ENCODE results near the gene MAML3.

Gene MAML3

DNA sequence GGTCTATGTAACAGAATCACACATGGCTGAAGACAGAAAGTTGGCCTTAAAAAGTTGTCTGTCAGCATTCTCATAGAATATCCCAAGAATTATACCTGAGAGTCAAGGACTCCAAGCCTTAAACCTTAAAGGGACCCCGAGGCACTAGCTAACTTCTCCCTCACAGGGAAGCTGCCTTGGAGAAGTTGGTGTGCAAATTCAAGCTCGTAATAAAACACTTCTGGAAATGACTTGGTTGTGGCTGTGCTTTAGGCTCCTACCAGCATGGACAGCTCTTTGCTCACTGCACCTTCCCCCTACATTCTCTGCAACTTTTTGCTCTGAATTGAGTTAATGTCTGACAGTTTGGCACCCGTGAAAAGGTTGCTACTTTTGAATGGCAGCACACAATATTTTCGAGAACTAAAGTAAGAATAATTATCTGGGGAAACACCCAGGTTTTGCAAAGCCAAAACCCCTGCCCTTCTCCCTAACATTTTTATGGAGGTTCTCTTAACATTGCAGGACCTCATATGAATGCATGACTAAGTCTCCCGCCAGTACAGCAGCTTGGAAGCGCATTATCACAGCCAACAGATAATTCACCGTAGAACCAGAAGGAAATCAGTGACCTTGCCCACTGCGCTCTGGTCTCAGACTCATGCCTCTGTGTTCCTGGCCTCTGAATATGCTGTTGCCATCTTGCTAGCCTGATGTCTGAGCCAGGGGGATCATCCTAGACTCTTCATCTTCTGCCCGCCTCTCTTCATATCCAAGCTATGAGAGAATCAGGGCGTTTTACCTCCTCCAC lies 397.4 kb downstream of the MAML3 start:
- TF ChIP-seq BHLHE40 (IDR thresholded peaks at IDR 0.05; ENCODE audit: borderline replicate concordance), result no peak
- TF ChIP-seq L3MBTL2 (conservative IDR thresholded peaks at IDR 0.05), result no peak
- no peak for TF ChIP-seq FOXK2 (IDR thresholded peaks at IDR 0.05)
- TF ChIP-seq FOXA1 (IDR thresholded peaks at IDR 0.05), result no peak
- no peak for TF ChIP-seq ELF4 (IDR thresholded peaks at IDR 0.05)
- no peak for TF ChIP-seq SP1 (IDR thresholded peaks at IDR 0.05)
- TF ChIP-seq TARDBP (IDR thresholded peaks at IDR 0.05), result no peak
- no peak for TF ChIP-seq NFRKB (IDR thresholded peaks at IDR 0.05)
- no peak for TF ChIP-seq ARNT (IDR thresholded peaks at IDR 0.05)
- TF ChIP-seq PKNOX1 (IDR thresholded peaks at IDR 0.05), result no peak
- TF ChIP-seq HDGF (IDR thresholded peaks at IDR 0.05; ENCODE audit: borderline replicate concordance), result no peak
- no peak for TF ChIP-seq ZNF384 (IDR thresholded peaks at IDR 0.05)
- no peak for TF ChIP-seq CTBP1 (IDR thresholded peaks at IDR 0.05; ENCODE audit: borderline replicate concordance)
- no peak for TF ChIP-seq FOXM1 (IDR thresholded peaks at IDR 0.05; ENCODE audit: borderline replicate concordance)
- TF ChIP-seq SUZ12 (IDR thresholded peaks at IDR 0.05), result no peak
- TF ChIP-seq LEF1 (IDR thresholded peaks at IDR 0.05; ENCODE audit: borderline replicate concordance), result no peak
- POLR2A ChIA-PET, result no interaction called here
- CTCF ChIA-PET, result interaction anchor here (0.7 to 1.6 kb wide), 4 partner anchors 13 to 100 kb away, joined by 3 read pairs; no protein-coding TSS in a partner anchor
- DNase-seq (ENCODE audit: extremely low spot score), result no peak

- TF ChIP-seq FOXA1 (IDR thresholded peaks at IDR 0.05) (no peak), FOXM1 (IDR thresholded peaks at IDR 0.05; ENCODE audit: borderline replicate concordance) (no peak), L3MBTL2 (conservative IDR thresholded peaks at IDR 0.05) (no peak), LEF1 (IDR thresholded peaks at IDR 0.05; ENCODE audit: borderline replicate concordance) (no peak), ELF4 (IDR thresholded peaks at IDR 0.05) (no peak), ZNF384 (IDR thresholded peaks at IDR 0.05) (no peak), CTBP1 (IDR thresholded peaks at IDR 0.05; ENCODE audit: borderline replicate concordance) (no peak), SP1 (IDR thresholded peaks at IDR 0.05) (no peak)
- no peak for DNase-seq (ENCODE audit: extremely low spot score)
- ChIA-PET CTCF (interaction anchor here (1.6 kb wide), 1 partner anchor 14 kb away, joined by 3 read pairs; no protein-coding TSS in a partner anchor), POLR2A (no interaction called here)
Measured at GRCh38 chr4:139754938-139755337, 399.0 kb downstream of the MAML3 start.

GRCh38 chr4:139753686-139754085 lies 400.3 kb downstream of the MAML3 start:
- DNase-seq (ENCODE audit: extremely low spot score), result no peak
- ChIA-PET CTCF (no interaction called here), POLR2A (no interaction called here)
- TF ChIP-seq ZNF384 (IDR thresholded peaks at IDR 0.05), result no peak
- TF ChIP-seq ARNT (IDR thresholded peaks at IDR 0.05), result no peak
- TF ChIP-seq SUZ12 (IDR thresholded peaks at IDR 0.05), result no peak
- no peak for TF ChIP-seq SP1 (IDR thresholded peaks at IDR 0.05)

- TF ChIP-seq PKNOX1 (IDR thresholded peaks at IDR 0.05) (no peak), FOXK2 (IDR thresholded peaks at IDR 0.05) (no peak), SP1 (IDR thresholded peaks at IDR 0.05) (no peak), FOXA1 (IDR thresholded peaks at IDR 0.05) (no peak), ZNF384 (IDR thresholded peaks at IDR 0.05) (no peak), LEF1 (IDR thresholded peaks at IDR 0.05; ENCODE audit: borderline replicate concordance) (no peak), TARDBP (IDR thresholded peaks at IDR 0.05) (no peak), ARNT (IDR thresholded peaks at IDR 0.05) (no peak), CTBP1 (IDR thresholded peaks at IDR 0.05; ENCODE audit: borderline replicate concordance) (no peak), HDGF (IDR thresholded peaks at IDR 0.05; ENCODE audit: borderline replicate concordance) (no peak), BHLHE40 (IDR thresholded peaks at IDR 0.05; ENCODE audit: borderline replicate concordance) (no peak), L3MBTL2 (conservative IDR thresholded peaks at IDR 0.05) (no peak), NFRKB (IDR thresholded peaks at IDR 0.05) (no peak), SUZ12 (IDR thresholded peaks at IDR 0.05) (no peak), FOXM1 (IDR thresholded peaks at IDR 0.05; ENCODE audit: borderline replicate concordance) (no peak), ELF4 (IDR thresholded peaks at IDR 0.05) (no peak)
- CTCF ChIA-PET, result interaction anchor here (0.6 to 2.1 kb wide), 7 partner anchors 10 to 60 kb away, joined by 3 to 7 read pairs (median 4); no protein-coding TSS in a partner anchor
- POLR2A ChIA-PET, result no interaction called here
- DNase-seq (ENCODE audit: extremely low spot score), result no peak
Measured at GRCh38 chr4:139749835-139750498, 404.0 kb downstream of the MAML3 start.

DNA sequence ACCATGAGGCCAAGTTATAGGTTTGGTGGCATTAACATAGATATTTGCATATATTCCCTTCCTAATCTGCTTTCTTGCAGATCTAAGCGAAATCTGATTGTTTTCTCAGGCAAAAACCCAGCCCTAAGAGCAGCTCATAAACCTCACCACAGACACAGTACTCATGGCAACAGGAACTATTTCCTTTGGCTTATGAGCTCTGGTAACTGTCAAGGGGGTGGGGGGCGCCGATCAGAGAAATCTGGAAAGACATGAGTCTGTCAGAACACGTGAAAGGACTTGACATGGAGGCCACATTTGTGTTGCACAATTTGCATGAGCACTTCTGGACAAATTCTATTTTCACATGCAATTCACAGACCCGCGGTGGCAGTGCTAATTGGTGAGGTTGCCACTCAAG lies 404.6 kb downstream of the MAML3 start:
- CTCF ChIA-PET, result interaction anchor here (0.6 to 2.1 kb wide), 5 partner anchors 9 to 39 kb away, joined by 3 to 7 read pairs (median 4); no protein-coding TSS in a partner anchor
- TF ChIP-seq FOXA1 (IDR thresholded peaks at IDR 0.05) (no peak), ELF4 (IDR thresholded peaks at IDR 0.05) (no peak), FOXK2 (IDR thresholded peaks at IDR 0.05) (no peak), NFRKB (IDR thresholded peaks at IDR 0.05) (no peak), CTBP1 (IDR thresholded peaks at IDR 0.05; ENCODE audit: borderline replicate concordance) (no peak), L3MBTL2 (conservative IDR thresholded peaks at IDR 0.05) (no peak)
- POLR2A ChIA-PET, result no interaction called here
- no peak for DNase-seq (ENCODE audit: extremely low spot score)

DNA sequence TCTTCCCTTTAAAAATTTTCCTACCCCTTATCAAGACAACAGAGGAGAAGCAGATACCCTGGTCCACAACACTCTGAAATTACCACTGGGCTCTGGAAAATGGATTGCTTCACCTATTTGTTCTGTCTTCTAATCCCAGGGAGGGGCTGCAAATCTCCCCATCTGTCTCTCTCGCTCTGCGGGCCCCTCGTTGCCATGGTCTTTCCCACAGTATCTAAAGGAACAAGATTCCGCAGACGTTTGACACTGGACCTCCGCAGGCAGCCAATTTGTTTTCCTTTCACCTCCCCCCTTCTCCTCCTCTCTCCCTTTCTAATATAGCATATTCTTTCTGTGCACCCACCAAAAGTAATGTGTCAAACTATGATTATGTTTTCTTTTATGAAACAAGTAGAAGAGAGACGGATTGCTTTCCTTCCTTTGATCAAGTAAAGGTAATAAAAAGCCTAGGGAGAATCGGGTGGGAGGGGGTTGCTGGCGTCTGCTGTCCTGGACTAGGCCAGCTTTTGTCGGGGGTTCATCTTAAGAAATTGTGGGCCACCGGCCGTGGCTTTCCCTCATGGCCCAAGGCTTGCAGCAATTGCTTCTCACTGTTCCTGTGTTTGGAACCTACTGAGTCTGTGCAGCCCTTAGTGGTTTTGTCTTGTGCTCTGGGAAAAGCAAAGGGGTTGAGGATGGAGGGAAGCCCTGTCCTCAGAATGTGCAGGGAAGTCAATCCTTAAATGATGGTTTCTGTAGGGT lies 407.4 kb downstream of the MAML3 start:
- ChIA-PET POLR2A (no interaction called here), CTCF (no interaction called here)
- TF ChIP-seq ELF4 (IDR thresholded peaks at IDR 0.05) (no peak), ZNF384 (IDR thresholded peaks at IDR 0.05) (no peak), SUZ12 (IDR thresholded peaks at IDR 0.05) (no peak), CTBP1 (IDR thresholded peaks at IDR 0.05; ENCODE audit: borderline replicate concordance) (no peak), PKNOX1 (IDR thresholded peaks at IDR 0.05) (no peak), L3MBTL2 (conservative IDR thresholded peaks at IDR 0.05) (no peak)
- DNase-seq (ENCODE audit: extremely low spot score), result no peak
